OCI-LY1 (cell line): ENCODE results near the gene PPBP.

ENCODE experiments used
- EZH2 ChIP-seq: fragments of 200-600 bp; sonication (generic), shearing (Covaris generic); IDR thresholded peaks from 2 replicates; pipeline ENCODE4 v1.8.0; 2017; ENCODE audit warnings: borderline replicate concordance, mixed run types, mild to moderate bottlenecking, antibody characterized with exemption, low read length, moderate library complexity, mixed read lengths
- TF ChIP-seq, protein P1 (sequence below): fragments of 200-600 bp; sonication (generic), shearing (Covaris generic); IDR thresholded peaks from 2 replicates; pipeline ENCODE4 v1.5.1; 2017; ENCODE audit warnings: mild to moderate bottlenecking, antibody characterized with exemption, low read length, moderate library complexity, mixed read lengths

GRCh38 chr4:74033739-74034138 is 45.7 kb upstream of the PPBP start:
- no peak for TF ChIP-seq EZH2
- TF ChIP-seq, protein P1, sequence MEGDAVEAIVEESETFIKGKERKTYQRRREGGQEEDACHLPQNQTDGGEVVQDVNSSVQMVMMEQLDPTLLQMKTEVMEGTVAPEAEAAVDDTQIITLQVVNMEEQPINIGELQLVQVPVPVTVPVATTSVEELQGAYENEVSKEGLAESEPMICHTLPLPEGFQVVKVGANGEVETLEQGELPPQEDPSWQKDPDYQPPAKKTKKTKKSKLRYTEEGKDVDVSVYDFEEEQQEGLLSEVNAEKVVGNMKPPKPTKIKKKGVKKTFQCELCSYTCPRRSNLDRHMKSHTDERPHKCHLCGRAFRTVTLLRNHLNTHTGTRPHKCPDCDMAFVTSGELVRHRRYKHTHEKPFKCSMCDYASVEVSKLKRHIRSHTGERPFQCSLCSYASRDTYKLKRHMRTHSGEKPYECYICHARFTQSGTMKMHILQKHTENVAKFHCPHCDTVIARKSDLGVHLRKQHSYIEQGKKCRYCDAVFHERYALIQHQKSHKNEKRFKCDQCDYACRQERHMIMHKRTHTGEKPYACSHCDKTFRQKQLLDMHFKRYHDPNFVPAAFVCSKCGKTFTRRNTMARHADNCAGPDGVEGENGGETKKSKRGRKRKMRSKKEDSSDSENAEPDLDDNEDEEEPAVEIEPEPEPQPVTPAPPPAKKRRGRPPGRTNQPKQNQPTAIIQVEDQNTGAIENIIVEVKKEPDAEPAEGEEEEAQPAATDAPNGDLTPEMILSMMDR: no peak
